ENCODE results near the gene SNX20.

The SNX20 gene

GRCh38 chr16:50635505-50636392 lies 45.4 kb downstream of the SNX20 start:
- WGBS (ENCODE audit: extremely low coverage, insufficient coverage, low lambda C conversion rate) = no CpG with 5 or more reads among the region's 17 CpGs
- Histone ChIP-seq H2BK15ac (replicated peaks; ENCODE audit: low read depth) (no peak overlapping the region), H2BK120ac (ENCODE audit: low read depth, low read length) (no peak overlapping the region), H3K4me3 (ENCODE audit: low read length) (no peak overlapping the region), H4K5ac (ENCODE audit: low read length) (no peak overlapping the region), H3K4me2 (ENCODE audit: low read length) (no peak overlapping the region), H3K27me3 (ENCODE audit: insufficient read depth, low read length, poor library complexity) (no peaks in the 10 kb centered on the region), H3K79me2 (ENCODE audit: control insufficient read depth, insufficient read depth, low read length) (no peaks in the 10 kb centered on the region), H3K27ac (ENCODE audit: low read depth, low read length) (no peak overlapping the region), H2BK5ac (ENCODE audit: low read length) (no peak overlapping the region), H3K56ac (ENCODE audit: low read length) (peak overlapping the region; percentile 15), H3K4ac (ENCODE audit: low read depth, low read length) (no peak overlapping the region), H2AK5ac (ENCODE audit: low read length) (no peak overlapping the region), H3K23ac (ENCODE audit: low read length) (no peak overlapping the region), H3K36me3 (ENCODE audit: control insufficient read depth, insufficient read depth, low read length) (no peaks in the 10 kb centered on the region), H4K8ac (ENCODE audit: low read depth, low read length) (no peak overlapping the region), H3K79me1 (ENCODE audit: low read length) (no peaks in the 10 kb centered on the region), H3K9ac (ENCODE audit: low read length) (no peak overlapping the region), H3K4me1 (ENCODE audit: control insufficient read depth, low read depth, low read length) (no peaks in the 10 kb centered on the region), H3K18ac (ENCODE audit: low read length) (no peak overlapping the region)
- peak; percentile 63 for DNase-seq

GRCh38 chr16:50634947-50635346 lies 46.2 kb downstream of the SNX20 start:
- DNase-seq = no peak
- Histone ChIP-seq H3K18ac (ENCODE audit: low read length) (no peak overlapping the region), H3K4me3 (ENCODE audit: low read length) (no peak overlapping the region), H3K4me2 (ENCODE audit: low read length) (no peak overlapping the region), H4K5ac (ENCODE audit: low read length) (no peak overlapping the region), H3K4me1 (ENCODE audit: control insufficient read depth, low read depth, low read length) (no peaks in the 10 kb centered on the region), H2BK15ac (replicated peaks; ENCODE audit: low read depth) (no peak overlapping the region), H3K79me1 (ENCODE audit: low read length) (no peaks in the 10 kb centered on the region), H2BK120ac (ENCODE audit: low read depth, low read length) (no peak overlapping the region), H3K27ac (ENCODE audit: low read depth, low read length) (no peak overlapping the region), H2BK5ac (ENCODE audit: low read length) (no peak overlapping the region), H3K27me3 (ENCODE audit: insufficient read depth, low read length, poor library complexity) (no peaks in the 10 kb centered on the region), H3K56ac (ENCODE audit: low read length) (peak overlapping the region; percentile 15), H3K4ac (ENCODE audit: low read depth, low read length) (no peak overlapping the region), H3K23ac (ENCODE audit: low read length) (no peak overlapping the region), H3K79me2 (ENCODE audit: control insufficient read depth, insufficient read depth, low read length) (no peaks in the 10 kb centered on the region), H3K9ac (ENCODE audit: low read length) (no peak overlapping the region), H2AK5ac (ENCODE audit: low read length) (no peak overlapping the region), H3K36me3 (ENCODE audit: control insufficient read depth, insufficient read depth, low read length) (no peaks in the 10 kb centered on the region), H4K8ac (ENCODE audit: low read depth, low read length) (no peak overlapping the region)
- no CpG with 5 or more reads among the region's 1 CpG for WGBS (ENCODE audit: extremely low coverage, insufficient coverage, low lambda C conversion rate)

GRCh38 chr16:50634090-50634489 lies 47.0 kb downstream of the SNX20 start:
- Histone ChIP-seq H3K4me1 (ENCODE audit: control insufficient read depth, low read depth, low read length) (no peaks in the 10 kb centered on the region), H4K8ac (ENCODE audit: low read depth, low read length) (no peak overlapping the region), H3K9ac (ENCODE audit: low read length) (no peak overlapping the region), H3K4me3 (ENCODE audit: low read length) (no peak overlapping the region), H2AK5ac (ENCODE audit: low read length) (no peak overlapping the region), H3K36me3 (ENCODE audit: control insufficient read depth, insufficient read depth, low read length) (no peaks in the 10 kb centered on the region), H3K79me2 (ENCODE audit: control insufficient read depth, insufficient read depth, low read length) (no peaks in the 10 kb centered on the region), H3K23ac (ENCODE audit: low read length) (no peak overlapping the region), H3K79me1 (ENCODE audit: low read length) (no peaks in the 10 kb centered on the region), H3K27me3 (ENCODE audit: insufficient read depth, low read length, poor library complexity) (no peaks in the 10 kb centered on the region), H3K56ac (ENCODE audit: low read length) (no peak overlapping the region), H3K27ac (ENCODE audit: low read depth, low read length) (no peak overlapping the region), H2BK120ac (ENCODE audit: low read depth, low read length) (no peak overlapping the region), H3K18ac (ENCODE audit: low read length) (no peak overlapping the region), H3K4ac (ENCODE audit: low read depth, low read length) (no peak overlapping the region), H2BK15ac (replicated peaks; ENCODE audit: low read depth) (no peak overlapping the region), H4K5ac (ENCODE audit: low read length) (no peak overlapping the region), H2BK5ac (ENCODE audit: low read length) (no peak overlapping the region), H3K4me2 (ENCODE audit: low read length) (no peak overlapping the region)
- no peak for DNase-seq
- no CpG with 5 or more reads among the region's 7 CpGs for WGBS (ENCODE audit: extremely low coverage, insufficient coverage, low lambda C conversion rate)

GRCh38 chr16:50632927-50633800 lies 47.9 kb downstream of the SNX20 start:
- H3K79me1 ChIP-seq (ENCODE audit: low read length) = no peaks in the 10 kb centered on the region
- no peak overlapping the region for H2BK120ac ChIP-seq (ENCODE audit: low read depth, low read length)
- no peak overlapping the region for H3K18ac ChIP-seq (ENCODE audit: low read length)
- no peak overlapping the region for H3K27ac ChIP-seq (ENCODE audit: low read depth, low read length)
- WGBS (ENCODE audit: extremely low coverage, insufficient coverage, low lambda C conversion rate) = no CpG with 5 or more reads among the region's 30 CpGs
- H3K23ac ChIP-seq (ENCODE audit: low read length) = no peak overlapping the region
- H2AK5ac ChIP-seq (ENCODE audit: low read length) = no peak overlapping the region
- H3K9ac ChIP-seq (ENCODE audit: low read length) = no peak overlapping the region
- no peak overlapping the region for H2BK15ac ChIP-seq (replicated peaks; ENCODE audit: low read depth)
- no peak overlapping the region for H4K5ac ChIP-seq (ENCODE audit: low read length)
- no peak overlapping the region for H2BK5ac ChIP-seq (ENCODE audit: low read length)
- no peak overlapping the region for H3K4ac ChIP-seq (ENCODE audit: low read depth, low read length)
- no peak overlapping the region for H3K4me2 ChIP-seq (ENCODE audit: low read length)
- peaks cover 2% of the 10 kb centered on the region for H3K36me3 ChIP-seq (ENCODE audit: control insufficient read depth, insufficient read depth, low read length)
- DNase-seq = no peak
- no peaks in the 10 kb centered on the region for H3K79me2 ChIP-seq (ENCODE audit: control insufficient read depth, insufficient read depth, low read length)
- H4K8ac ChIP-seq (ENCODE audit: low read depth, low read length) = no peak overlapping the region
- H3K4me1 ChIP-seq (ENCODE audit: control insufficient read depth, low read depth, low read length) = no peaks in the 10 kb centered on the region
- no peaks in the 10 kb centered on the region for H3K27me3 ChIP-seq (ENCODE audit: insufficient read depth, low read length, poor library complexity)
- H3K56ac ChIP-seq (ENCODE audit: low read length) = no peak overlapping the region
- no peak overlapping the region for H3K4me3 ChIP-seq (ENCODE audit: low read length)

GRCh38 chr16:50631985-50632576 lies 49.0 kb downstream of the SNX20 start:
- Histone ChIP-seq H4K5ac (ENCODE audit: low read length) (no peak overlapping the region), H3K27me3 (ENCODE audit: insufficient read depth, low read length, poor library complexity) (no peaks in the 10 kb centered on the region), H3K79me2 (ENCODE audit: control insufficient read depth, insufficient read depth, low read length) (no peaks in the 10 kb centered on the region), H2BK15ac (replicated peaks; ENCODE audit: low read depth) (no peak overlapping the region), H3K36me3 (ENCODE audit: control insufficient read depth, insufficient read depth, low read length) (peaks cover 2% of the 10 kb centered on the region), H3K9ac (ENCODE audit: low read length) (no peak overlapping the region), H2AK5ac (ENCODE audit: low read length) (no peak overlapping the region), H2BK120ac (ENCODE audit: low read depth, low read length) (no peak overlapping the region), H2BK5ac (ENCODE audit: low read length) (no peak overlapping the region), H3K4me2 (ENCODE audit: low read length) (no peak overlapping the region), H3K4ac (ENCODE audit: low read depth, low read length) (no peak overlapping the region), H3K79me1 (ENCODE audit: low read length) (no peaks in the 10 kb centered on the region), H3K27ac (ENCODE audit: low read depth, low read length) (no peak overlapping the region), H4K8ac (ENCODE audit: low read depth, low read length) (no peak overlapping the region), H3K23ac (ENCODE audit: low read length) (no peak overlapping the region), H3K4me1 (ENCODE audit: control insufficient read depth, low read depth, low read length) (no peaks in the 10 kb centered on the region), H3K4me3 (ENCODE audit: low read length) (no peak overlapping the region), H3K56ac (ENCODE audit: low read length) (no peak overlapping the region), H3K18ac (ENCODE audit: low read length) (no peak overlapping the region)
- DNase-seq = no peak
- no CpG with 5 or more reads among the region's 22 CpGs for WGBS (ENCODE audit: extremely low coverage, insufficient coverage, low lambda C conversion rate)

Data from mesendoderm (in vitro differentiated cells).